ENCODE measurements around the gene BAHCC1. TPM values are rescaled to one million over a fixed set of nuclear protein-coding genes. Genes with fewer than 3 reads are reported as not detected.

BAHCC1 gene
- total RNA-seq, 1 experiment from 2014 or later = 11.6 TPM

DNA sequence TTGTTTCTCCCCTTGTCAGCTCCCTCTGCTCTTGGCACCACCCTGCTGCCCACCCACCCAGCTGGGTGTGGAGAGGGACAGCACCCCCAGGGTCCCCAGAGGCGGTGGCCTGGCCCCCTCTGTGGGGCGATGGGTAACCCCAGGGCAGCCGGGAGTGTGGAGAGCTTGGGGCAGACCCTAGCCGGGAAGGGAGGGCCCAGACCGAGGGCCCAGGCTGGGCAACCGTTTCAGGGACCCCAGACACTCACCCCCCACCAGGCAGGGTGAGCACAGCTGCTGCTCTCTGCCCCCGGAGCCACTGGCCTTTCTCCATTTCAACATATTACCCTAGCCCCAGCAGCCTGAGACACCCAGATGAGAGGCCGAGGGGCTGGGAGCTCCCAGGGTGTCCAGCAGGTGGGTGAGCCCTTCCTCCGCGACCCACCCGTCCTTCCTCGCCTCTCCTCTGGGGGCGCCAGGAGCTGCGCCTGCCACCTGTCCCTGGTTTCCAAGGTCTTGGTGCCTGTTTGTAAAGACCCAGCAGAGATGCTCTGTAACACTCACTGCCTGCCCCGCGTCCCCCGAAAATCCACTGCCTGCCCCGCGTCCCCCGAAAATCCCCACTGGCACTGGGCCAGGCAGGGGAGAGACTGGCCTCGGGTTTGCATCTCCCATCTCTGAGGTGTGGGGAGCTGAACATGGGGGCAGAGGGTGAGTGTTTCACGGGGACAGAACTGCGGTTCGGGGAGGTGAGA is 45.4 kb downstream of the BAHCC1 start:
- peak; percentile 51 for DNase-seq (ENCODE audit: low spot score)

DNA sequence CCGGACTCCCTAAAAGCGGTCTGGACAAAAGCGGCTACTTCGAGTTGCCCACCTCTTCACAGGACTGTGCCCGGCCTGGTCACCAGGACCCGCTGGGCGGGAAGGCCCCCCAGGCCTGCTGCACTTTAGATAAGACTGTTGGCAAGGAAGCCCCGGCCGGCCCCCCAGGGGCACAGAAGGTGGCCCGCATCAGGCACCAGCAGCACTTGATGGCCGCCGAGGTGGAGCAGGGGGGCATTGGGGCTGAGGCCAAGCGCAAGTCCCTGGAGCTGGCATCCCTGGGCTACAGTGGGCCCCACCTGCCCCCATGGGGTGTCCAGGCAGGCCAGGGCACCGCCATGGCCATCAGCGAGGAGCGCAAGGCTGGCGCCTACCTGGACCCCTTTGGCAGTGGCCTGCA is 47.5 kb downstream of the BAHCC1 start:
- no peak for DNase-seq (ENCODE audit: low spot score)

DNA sequence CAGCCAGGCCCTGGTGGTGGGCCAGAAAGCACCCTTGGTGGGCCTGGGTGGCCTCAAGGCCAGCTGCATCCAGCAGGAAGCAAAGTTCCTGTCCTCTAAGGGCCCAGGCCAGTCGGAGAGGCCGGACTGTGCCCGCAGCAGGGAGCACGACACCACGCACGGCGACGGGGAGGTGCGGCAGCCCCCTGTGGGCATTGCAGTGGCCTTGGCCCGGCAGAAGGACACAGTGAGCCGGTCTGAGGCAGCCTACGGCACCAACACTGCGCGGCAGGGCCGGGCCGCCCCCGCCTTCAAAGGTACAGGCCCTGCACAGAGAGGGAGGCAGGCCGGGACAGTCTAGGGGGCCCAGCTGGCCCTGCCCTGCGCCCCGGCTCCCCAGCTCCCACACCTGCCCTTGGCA is 48.0 kb downstream of the BAHCC1 start:
- DNase-seq (ENCODE audit: low spot score) = no peak

- DNase-seq (ENCODE audit: low spot score) = no peak
Observed at GRCh38 chr17:81444610-81445339, 49.5 kb downstream of the BAHCC1 start.

DNA sequence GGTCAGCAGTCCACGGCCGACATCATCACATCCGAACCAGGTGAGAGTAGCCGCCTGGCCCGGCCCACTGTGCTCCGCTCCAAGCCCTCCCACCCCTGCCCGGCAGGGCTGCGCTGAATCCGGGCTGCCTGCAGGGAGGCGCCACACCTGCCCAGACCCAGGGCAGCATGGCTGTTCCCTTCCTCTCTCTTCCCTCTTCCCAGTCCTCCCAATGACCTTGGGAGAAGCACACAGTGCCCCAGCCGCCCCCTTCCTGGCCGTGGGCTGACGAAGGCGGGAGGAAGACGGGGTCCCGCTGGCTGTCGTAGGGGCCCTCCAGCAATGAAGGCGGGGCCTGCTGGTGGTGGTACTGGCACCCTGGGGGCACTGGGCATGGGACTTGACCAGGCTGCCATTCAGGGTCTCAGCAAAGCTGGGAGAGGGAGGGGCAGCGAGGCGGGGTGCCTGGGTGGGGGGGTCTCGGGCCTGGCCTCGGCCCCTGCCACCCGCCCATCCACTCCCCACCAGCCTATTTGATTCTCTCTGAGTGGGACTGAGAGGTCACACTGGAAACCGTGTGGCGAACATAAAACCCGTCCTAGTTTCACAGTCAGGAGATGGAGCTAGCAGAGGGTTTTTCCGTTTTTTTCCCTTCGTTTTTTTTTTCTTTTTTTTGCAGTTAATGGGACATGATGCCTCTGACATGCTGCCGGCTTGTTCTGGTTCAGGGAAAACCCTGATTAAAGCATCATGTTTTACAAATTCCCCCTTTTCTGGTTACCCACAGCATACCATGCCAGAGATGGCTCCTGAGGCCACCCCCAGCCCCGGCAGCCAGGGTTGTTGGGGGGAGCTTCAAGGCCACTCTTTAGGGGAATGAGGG is 50.6 kb downstream of the BAHCC1 start:
- DNase-seq (ENCODE audit: low spot score) = no peak

DNA sequence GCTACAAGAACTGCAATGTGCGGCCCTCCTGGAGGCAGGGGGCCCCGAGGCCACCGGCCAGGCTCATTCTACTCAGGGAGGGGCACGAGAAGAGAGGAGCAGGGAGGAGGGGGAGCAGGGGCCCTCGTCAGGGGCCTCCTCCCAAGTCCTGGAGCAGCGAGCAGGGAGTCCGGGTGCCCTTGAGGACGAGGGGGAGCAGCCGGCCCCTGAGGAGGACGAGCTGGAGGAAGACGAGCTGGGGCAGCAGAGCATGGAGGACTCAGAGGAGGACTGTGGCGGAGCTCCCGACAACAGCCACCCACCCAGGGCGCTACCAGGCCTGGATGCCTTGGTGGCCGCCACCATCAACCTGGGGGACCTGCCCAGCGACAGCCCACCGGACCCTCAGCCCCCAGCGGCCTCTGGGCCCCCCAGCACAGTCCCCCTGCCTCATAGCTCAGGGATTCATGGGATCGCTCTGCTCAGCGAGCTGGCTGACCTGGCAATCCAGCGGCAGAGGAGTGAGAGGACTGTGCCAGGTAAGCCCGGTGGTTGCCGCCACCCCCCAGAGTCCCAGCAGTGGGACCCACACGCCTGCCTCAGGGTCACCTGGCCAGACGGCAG is 52.2 kb downstream of the BAHCC1 start:
- DNase-seq (ENCODE audit: low spot score) = no peak

DNA sequence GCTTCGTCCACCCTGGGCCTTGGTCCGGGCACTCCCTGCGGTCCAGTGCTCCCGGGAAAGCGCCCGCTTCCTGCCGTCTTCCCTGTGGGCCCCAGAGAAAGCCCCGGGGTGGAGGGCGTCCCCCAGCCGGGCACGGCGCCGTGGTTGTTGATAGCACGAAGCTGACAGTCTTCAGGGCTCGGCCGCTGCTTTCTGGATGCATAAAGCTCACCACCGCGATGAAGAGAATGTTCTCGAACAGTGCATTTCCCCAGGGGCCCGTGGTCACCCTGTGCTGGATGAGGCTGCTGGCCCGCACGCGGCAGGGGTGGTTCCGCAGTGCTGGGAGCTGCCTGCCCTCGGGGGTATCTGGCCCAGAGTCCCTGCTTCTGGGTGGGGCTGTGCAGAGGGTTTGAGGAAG is 53.2 kb downstream of the BAHCC1 start:
- DNase-seq (ENCODE audit: low spot score) = no peak

- DNase-seq (ENCODE audit: low spot score) = no peak
Observed at GRCh38 chr17:81448950-81449349, 53.7 kb downstream of the BAHCC1 start.

DNA sequence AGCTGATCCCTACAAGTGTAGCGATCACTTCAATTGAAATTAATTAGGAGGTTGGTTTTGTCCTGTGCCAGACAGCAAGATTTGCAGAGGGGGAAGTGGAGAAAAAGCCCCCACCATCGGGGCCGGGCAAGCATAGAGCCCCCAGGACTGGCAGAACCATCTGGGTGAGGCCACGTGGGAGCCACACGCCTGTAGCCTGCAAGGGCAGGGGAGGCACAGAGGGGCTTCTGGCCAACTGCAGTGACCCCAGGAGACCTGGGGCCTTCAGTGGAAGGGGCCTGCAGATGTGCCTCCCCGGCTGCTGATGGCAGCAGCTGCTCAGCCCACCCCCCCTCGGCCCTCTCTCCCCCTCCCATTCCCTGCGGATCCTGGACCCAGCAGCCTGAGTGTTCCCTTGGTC is 54.1 kb downstream of the BAHCC1 start:
- DNase-seq (ENCODE audit: low spot score) = no peak

- DNase-seq (ENCODE audit: low spot score) = no peak
Observed at GRCh38 chr17:81451823-81452222, 56.6 kb downstream of the BAHCC1 start.

DNA sequence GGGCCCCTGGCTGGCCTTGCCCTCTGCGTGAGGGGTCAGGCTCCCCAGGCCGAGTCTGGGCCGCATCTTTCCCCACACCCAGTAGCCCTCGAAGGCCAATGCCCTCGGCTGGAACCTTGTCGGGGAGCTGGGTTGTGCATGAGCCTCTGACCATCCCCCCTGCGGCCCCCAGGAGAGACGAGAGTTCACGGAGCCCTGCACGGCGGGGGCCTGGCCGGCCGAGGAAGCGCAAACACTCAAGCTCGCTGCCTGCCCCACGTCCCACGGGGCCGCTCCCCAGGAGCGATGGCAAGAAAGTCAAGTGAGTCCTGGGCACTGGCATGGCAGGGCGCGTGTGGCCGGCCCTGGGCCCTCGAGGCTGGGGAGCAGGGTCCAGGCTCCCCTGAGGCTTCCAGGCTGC is 57.3 kb downstream of the BAHCC1 start:
- no peak for DNase-seq (ENCODE audit: low spot score)

DNA sequence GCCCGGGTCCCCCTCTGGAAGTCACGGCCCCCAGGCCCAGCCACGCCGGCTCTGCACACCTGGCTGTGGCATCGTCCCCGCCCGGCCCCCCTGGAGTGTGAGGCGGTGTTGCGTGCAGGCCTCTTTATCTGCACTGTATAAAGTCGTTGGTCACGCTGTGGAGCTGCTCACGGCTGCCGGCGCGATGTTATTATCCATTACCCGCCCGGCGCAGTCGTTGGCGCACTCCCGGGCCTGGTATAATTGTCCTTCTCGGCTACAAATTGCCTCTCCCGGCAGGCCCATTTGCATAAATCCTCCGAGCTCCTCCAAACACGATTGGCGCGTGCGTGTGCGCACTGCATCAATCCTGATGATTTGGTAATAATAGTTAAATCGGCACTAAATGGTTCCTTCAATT is 57.8 kb downstream of the BAHCC1 start:
- no peak for DNase-seq (ENCODE audit: low spot score)

DNA sequence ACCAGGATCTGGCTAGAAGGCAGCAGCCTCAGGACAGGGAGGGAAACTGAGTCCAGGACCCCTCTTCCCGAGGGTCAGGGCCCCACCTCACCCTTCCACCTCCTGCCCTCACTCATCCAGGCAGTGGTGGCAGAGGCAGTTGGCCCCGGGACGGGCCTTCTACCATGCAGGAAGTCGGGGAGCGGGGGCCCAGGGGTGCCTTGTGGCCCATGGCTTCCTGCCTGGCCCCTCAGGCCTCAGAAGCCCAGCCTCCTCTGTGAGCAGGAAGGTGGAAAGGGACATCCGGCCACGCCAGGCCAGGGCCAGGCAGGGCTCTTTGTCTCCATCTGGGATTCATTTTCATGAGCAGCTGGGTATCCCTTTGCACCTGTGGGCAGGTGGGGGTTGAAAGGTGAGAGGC is 58.5 kb downstream of the BAHCC1 start:
- no peak for DNase-seq (ENCODE audit: low spot score)

GRCh38 chr17:81454473-81454872 is 59.2 kb downstream of the BAHCC1 start:
- DNase-seq (ENCODE audit: low spot score) = no peak

DNA sequence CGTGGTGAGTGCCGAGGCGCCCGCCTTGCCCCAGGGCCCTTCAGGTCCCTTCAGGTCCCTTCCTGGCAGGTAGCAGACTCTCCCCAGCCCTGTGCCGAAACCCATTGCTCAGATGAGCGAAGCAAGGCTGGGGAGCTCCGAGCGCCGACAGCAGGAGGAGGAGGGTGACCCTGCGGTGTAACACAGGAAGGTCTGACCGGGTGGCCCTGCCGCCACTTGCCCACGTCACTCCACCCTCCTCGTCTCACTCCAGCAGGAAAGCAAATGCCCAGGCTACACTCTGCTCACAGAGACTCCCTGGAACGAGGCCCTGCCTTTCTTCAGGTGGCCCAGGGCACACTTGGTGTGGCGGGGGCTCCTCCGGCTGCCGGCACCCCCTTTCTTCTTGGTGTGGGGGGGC is 60.1 kb downstream of the BAHCC1 start:
- DNase-seq (ENCODE audit: low spot score) = no peak

DNA sequence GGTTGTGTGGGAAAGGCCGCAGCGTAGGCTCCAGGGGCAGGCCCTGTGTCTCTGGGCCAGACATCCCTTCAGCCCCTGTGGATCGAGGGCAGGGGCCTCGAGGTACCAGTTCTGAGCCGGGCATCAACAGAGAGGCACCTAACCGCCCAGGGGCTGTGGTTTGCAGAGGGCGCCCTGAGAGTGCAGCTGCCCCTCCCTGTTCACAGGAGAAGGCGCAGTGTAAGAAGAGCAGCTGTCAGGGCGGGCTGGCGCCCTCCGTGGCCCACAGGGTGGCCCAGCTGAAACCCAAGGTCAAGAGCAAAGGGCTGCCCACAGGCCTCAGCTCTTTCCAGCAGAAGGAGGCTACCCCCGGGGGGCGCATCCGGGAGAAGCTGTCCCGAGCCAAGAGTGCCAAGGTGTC is 60.8 kb downstream of the BAHCC1 start:
- DNase-seq (ENCODE audit: low spot score) = no peak

DNA sequence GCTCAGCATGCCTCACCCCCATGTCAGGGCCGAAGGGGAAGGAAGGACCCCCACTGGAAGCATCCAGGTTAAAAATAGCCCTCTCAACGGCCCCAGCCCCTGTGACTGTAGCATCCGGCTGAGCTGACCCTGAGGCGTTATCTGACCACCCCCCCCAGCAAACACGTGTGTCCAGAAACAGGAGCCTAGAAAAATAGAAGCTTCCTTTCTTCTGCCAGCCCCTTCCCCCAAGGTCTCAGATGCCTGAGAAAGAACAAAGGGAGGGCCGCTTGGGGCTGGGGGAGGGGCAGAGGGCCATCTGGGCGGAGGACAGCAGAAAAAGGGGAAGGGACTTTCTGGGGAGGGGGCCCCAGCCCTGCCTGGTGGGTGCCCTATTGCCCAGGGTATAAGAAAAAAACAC is 61.5 kb downstream of the BAHCC1 start:
- DNase-seq (ENCODE audit: low spot score) = no peak

DNA sequence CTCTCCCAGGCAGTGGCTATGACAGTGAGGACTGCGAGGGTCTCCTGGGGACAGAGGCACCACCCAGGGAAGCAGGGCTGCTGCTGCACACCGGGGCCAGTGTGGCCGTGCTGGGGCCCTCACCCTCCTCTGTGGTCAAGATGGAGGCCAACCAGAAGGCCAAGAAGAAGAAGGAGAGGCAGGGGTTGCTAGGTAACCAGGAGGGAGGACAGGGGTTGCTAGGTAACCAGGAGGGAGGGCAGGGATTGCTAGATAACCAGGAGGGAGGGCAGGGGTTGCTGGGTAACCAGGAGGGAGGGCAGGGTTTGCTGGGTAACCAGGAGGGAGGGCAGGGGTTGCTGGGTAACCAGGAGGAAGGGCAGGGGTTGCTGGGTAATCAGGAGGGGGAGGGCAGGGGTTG is 62.1 kb downstream of the BAHCC1 start:
- no peak for DNase-seq (ENCODE audit: low spot score)

GRCh38 chr17:81457917-81458555 is 62.8 kb downstream of the BAHCC1 start:
- no peak for DNase-seq (ENCODE audit: low spot score)

GRCh38 chr17:81458628-81459027 is 63.4 kb downstream of the BAHCC1 start:
- no peak for DNase-seq (ENCODE audit: low spot score)

- no peak for DNase-seq (ENCODE audit: low spot score)
Observed at GRCh38 chr17:81459224-81459623, 64.0 kb downstream of the BAHCC1 start.

Measured in HT-29 (cell line).